A549 (cell line): ENCODE results near the gene PRSS36.

ENCODE experiments used
- JUN ChIP-seq, 2 experiments: fragments of >200 bp; sonication (Bioruptor Twin); formaldehyde crosslinking; IDR thresholded peaks; 2 replicates in 1 of 2; 3 replicates in 1 of 2; pipeline ENCODE4 v1.6.1; 2016 to 2017
- MAZ ChIP-seq: fragments of 150-350 bp; IDR thresholded peaks from 2 replicates; pipeline ENCODE4 v1.6.1; 2014; ENCODE audit warnings: antibody characterized with exemption, low read depth, low read length, borderline replicate concordance
- TF ChIP-seq, protein P1 (sequence below): fragments of >200 bp; sonication (Bioruptor Twin); formaldehyde crosslinking; IDR thresholded peaks from 3 replicates; pipeline ENCODE4 v1.5.1; 2016
- TF ChIP-seq, protein P2 (sequence below): fragments of 250-450 bp; sonication (Bioruptor Pico); IDR thresholded peaks from 2 replicates; pipeline ENCODE4 v1.5.0; 2021; ENCODE audit warnings: mild to moderate bottlenecking, moderate library complexity, borderline replicate concordance

DNA sequence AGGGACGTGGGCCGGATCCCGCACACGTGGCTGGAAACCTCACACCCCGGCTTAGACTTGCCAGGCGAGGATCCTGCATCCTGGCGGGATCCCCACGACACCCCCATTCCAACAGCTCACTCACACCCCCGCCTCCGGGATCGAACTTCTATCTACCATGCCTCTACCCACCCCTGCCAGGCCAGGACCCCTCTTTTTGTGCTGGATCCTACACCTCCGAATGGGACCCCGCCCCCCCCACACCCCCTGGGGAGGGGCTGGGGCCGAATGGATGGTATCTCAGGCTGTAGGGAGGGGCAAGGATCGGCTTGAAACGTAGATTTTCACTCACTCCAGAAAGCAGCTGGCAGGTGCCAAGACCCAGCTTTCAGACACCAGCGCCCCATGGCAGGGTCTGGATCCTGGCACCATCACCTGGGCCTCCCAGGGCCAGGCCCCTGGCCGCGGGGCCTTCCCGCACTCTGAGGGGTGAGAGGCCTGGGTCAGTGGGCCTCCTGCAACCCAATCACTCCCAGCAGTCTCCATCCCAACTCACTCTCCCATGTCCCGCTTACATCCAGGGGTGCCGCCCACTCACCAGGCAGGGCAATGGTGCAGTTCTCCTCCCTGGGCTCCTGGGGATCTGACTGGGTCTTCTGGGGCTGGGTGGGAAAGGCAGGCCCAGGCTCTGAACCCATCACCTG, 6.7 kb downstream of the PRSS36 start:
- TF ChIP-seq JUN (IDR thresholded peaks at IDR 0.05) (no peak), MAZ (no peak)
- TF ChIP-seq, protein P1, sequence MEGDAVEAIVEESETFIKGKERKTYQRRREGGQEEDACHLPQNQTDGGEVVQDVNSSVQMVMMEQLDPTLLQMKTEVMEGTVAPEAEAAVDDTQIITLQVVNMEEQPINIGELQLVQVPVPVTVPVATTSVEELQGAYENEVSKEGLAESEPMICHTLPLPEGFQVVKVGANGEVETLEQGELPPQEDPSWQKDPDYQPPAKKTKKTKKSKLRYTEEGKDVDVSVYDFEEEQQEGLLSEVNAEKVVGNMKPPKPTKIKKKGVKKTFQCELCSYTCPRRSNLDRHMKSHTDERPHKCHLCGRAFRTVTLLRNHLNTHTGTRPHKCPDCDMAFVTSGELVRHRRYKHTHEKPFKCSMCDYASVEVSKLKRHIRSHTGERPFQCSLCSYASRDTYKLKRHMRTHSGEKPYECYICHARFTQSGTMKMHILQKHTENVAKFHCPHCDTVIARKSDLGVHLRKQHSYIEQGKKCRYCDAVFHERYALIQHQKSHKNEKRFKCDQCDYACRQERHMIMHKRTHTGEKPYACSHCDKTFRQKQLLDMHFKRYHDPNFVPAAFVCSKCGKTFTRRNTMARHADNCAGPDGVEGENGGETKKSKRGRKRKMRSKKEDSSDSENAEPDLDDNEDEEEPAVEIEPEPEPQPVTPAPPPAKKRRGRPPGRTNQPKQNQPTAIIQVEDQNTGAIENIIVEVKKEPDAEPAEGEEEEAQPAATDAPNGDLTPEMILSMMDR = no peak
- TF ChIP-seq, protein P2, sequence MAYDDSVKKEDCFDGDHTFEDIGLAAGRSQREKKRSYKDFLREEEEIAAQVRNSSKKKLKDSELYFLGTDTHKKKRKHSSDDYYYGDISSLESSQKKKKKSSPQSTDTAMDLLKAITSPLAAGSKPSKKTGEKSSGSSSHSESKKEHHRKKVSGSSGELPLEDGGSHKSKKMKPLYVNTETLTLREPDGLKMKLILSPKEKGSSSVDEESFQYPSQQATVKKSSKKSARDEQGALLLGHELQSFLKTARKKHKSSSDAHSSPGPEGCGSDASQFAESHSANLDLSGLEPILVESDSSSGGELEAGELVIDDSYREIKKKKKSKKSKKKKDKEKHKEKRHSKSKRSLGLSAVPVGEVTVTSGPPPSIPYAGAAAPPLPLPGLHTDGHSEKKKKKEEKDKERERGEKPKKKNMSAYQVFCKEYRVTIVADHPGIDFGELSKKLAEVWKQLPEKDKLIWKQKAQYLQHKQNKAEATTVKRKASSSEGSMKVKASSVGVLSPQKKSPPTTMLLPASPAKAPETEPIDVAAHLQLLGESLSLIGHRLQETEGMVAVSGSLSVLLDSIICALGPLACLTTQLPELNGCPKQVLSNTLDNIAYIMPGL (CRISPR knock-in tag) = no peak
